Right lobe of liver (tissue), 4 donors: ENCODE data around the gene ZNF878.

ENCODE experiments used
- CTCF ChIP-seq, 4 donors: fragments of 200-600 bp in 3 of 4; fragments of 450-650 bp in 1 of 4; IDR thresholded peaks; one replicate each; pipeline versions ENCODE4 v1.5.1 to v1.8.0; 2016 to 2022; ENCODE audit warnings: antibody characterized with exemption in 4 of 4, mild to moderate bottlenecking in 2 of 4
- POLR2A ChIP-seq: fragments of 450-650 bp; IDR thresholded peaks from one replicate; pipeline ENCODE4 v1.6.1; 2017; ENCODE audit warnings: antibody characterized with exemption, mild to moderate bottlenecking
- donor health status: DM: no; HTN: no; CAD: no.
- donor health status: DM: no; HTN: no; CAD: no.
- donor health status: DM: no; HTN: yes; CAD: no.

- no peak for TF ChIP-seq CTCF (IDR thresholded peaks at IDR 0.05)
- TF ChIP-seq POLR2A: no peak
Measured at GRCh38 chr19:12047868-12048267, 4.9 kb downstream of the ZNF878 start.
